ENCODE measurements around the gene KRTAP12-4.
"Not testable (repeated sequence)": the region's sequence is repeated elsewhere in the genome, so short reads cannot be mapped to it uniquely, and the experiment has no call there.

- not testable (repeated sequence) for TF ChIP-seq CTCF (IDR thresholded peaks at IDR 0.05; ENCODE audit: insufficient read depth, low read depth, low read length); EZH2 (IDR thresholded peaks at IDR 0.05; ENCODE audit: insufficient read depth, low read length)
Observed at GRCh38 chr21:44627831-44628233, 26.6 kb downstream of the KRTAP12-4 start.
